Mammary epithelial cell (primary cell): ENCODE data around the gene YIF1B.

Source experiments
- CTCF ChIP-seq, 2 donors: IDR thresholded peaks in 1 of 2; conservative IDR thresholded peaks in 1 of 2; 2 replicates each; pipeline ENCODE4 v1.5.1; 2011 to 2012; ENCODE audit warnings: inconsistent platforms in 2 of 2, low read length in 2 of 2, mild to moderate bottlenecking in 2 of 2, control low read depth in 1 of 2, low read depth in 1 of 2; ENCODE audit not compliant: insufficient read depth in 1 of 2; ENCODE audit errors: extremely low read depth in 1 of 2
- EZH2 ChIP-seq: IDR thresholded peaks from 2 replicates; pipeline ENCODE4 v1.6.1; 2012; ENCODE audit warnings: low read length, inconsistent platforms, borderline replicate concordance

- TF ChIP-seq CTCF (conservative IDR thresholded peaks at IDR 0.05 in 1 of 2, IDR thresholded peaks at IDR 0.05 in 1 of 2; ENCODE audit: extremely low read depth in 1 of 2, insufficient read depth in 1 of 2, low read depth in 1 of 2, low read length in 2 of 2): no peak
- TF ChIP-seq EZH2: no peak
Observed at GRCh38 chr19:38266981-38267597, 48.7 kb downstream of the YIF1B start.
